ENCODE data around the gene GNAQ.

GNAQ gene

DNA sequence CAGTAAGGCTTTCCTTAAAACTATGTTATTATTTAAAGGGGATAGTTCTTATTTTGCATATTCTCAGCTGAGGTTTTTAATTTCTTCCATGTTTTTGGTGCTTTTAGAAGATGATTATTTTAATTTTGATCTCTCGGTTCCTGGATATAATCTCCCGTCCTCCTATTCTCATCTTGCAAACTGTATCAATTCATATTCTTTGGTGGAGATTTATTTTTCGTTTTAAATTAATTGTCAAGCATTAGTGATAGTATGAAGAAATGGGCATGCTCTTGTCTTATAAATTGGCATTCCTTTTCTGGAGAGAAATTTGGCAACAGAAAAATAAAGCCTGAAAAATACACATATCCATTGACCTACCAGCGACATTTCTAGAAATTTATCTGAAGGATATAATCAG, 15.5 kb upstream of the GNAQ start:
- no peak for DNase-seq
- no peaks in the 10 kb centered on the region for H3K27me3 ChIP-seq
- intact Hi-C loops (cut with DNase I; ENCODE audit: low total_unique reads) = no loop called here
- no peak overlapping the region for H3K4me3 ChIP-seq
- H3K36me3 ChIP-seq = no peaks in the 10 kb centered on the region
- no peaks in the 10 kb centered on the region for H3K9me3 ChIP-seq
- no peak overlapping the region for H3K27ac ChIP-seq
- no peaks in the 10 kb centered on the region for H3K4me1 ChIP-seq
- TF ChIP-seq, protein P1, sequence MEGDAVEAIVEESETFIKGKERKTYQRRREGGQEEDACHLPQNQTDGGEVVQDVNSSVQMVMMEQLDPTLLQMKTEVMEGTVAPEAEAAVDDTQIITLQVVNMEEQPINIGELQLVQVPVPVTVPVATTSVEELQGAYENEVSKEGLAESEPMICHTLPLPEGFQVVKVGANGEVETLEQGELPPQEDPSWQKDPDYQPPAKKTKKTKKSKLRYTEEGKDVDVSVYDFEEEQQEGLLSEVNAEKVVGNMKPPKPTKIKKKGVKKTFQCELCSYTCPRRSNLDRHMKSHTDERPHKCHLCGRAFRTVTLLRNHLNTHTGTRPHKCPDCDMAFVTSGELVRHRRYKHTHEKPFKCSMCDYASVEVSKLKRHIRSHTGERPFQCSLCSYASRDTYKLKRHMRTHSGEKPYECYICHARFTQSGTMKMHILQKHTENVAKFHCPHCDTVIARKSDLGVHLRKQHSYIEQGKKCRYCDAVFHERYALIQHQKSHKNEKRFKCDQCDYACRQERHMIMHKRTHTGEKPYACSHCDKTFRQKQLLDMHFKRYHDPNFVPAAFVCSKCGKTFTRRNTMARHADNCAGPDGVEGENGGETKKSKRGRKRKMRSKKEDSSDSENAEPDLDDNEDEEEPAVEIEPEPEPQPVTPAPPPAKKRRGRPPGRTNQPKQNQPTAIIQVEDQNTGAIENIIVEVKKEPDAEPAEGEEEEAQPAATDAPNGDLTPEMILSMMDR (IDR thresholded peaks at IDR 0.05) = no peak

DNA sequence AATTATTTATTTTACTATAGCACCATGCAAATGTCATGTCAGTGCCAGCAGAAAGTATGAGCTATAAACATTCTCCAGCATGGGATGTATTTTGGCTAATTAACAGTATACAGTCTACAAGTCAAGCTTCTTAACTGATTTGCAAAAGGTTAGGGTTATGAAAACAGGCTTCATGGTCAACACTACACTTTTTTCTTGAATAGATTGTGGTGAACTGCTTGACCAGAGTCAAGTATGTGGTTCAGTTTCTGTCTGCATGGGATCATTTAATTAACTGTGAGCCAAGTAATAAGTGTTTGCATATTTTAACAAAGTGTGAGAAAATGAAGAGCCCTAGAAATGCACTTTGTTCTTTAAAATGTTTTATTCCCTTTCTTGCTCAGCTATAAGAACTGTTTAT, 14.5 kb upstream of the GNAQ start:
- no peaks in the 10 kb centered on the region for H3K4me1 ChIP-seq
- no peak overlapping the region for H3K27ac ChIP-seq
- H3K9me3 ChIP-seq = no peaks in the 10 kb centered on the region
- H3K36me3 ChIP-seq = no peaks in the 10 kb centered on the region
- intact Hi-C loops (cut with DNase I; ENCODE audit: low total_unique reads) = no loop called here
- no peak overlapping the region for H3K4me3 ChIP-seq
- TF ChIP-seq, protein P1 (IDR thresholded peaks at IDR 0.05) = no peak
- no peak for DNase-seq
- no peaks in the 10 kb centered on the region for H3K27me3 ChIP-seq

GRCh38 chr9:78044886-78045285, 13.3 kb upstream of the GNAQ start:
- H3K36me3 ChIP-seq = no peaks in the 10 kb centered on the region
- no peak overlapping the region for H3K4me3 ChIP-seq
- no peaks in the 10 kb centered on the region for H3K9me3 ChIP-seq
- intact Hi-C loops (cut with DNase I; ENCODE audit: low total_unique reads) = no loop called here
- no peaks in the 10 kb centered on the region for H3K27me3 ChIP-seq
- H3K4me1 ChIP-seq = no peaks in the 10 kb centered on the region
- no peak overlapping the region for H3K27ac ChIP-seq
- no peak for DNase-seq
- TF ChIP-seq, protein P1 (IDR thresholded peaks at IDR 0.05) = no peak

DNA sequence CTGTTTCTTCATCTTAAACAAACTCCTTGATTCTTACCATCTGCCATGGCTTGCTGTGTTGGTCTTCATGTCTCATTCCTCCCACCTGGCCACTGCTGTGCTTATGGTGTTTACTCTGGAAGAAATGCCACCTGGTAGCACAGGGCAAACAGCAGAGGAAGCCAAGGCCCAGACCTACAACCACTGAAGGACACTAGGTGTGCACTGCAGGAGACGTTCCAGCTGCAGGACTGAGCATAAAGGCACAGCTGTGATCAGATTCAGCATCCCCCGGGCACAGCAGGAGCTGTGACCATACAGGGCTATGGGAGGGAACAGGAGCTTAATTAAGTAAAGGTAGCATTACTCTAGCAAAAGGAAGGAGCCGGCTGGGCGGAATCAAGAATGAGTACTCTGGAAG, 12.6 kb upstream of the GNAQ start:
- no peak overlapping the region for H3K4me3 ChIP-seq
- no peak overlapping the region for H3K27ac ChIP-seq
- no peaks in the 10 kb centered on the region for H3K9me3 ChIP-seq
- H3K4me1 ChIP-seq = no peaks in the 10 kb centered on the region
- TF ChIP-seq, protein P1 (IDR thresholded peaks at IDR 0.05) = no peak
- DNase-seq = no peak
- H3K36me3 ChIP-seq = no peaks in the 10 kb centered on the region
- intact Hi-C loops (cut with DNase I; ENCODE audit: low total_unique reads) = no loop called here
- H3K27me3 ChIP-seq = no peaks in the 10 kb centered on the region

GRCh38 chr9:78041971-78042370, 10.4 kb upstream of the GNAQ start:
- Histone ChIP-seq H3K4me3 (no peak overlapping the region), H3K4me1 (no peaks in the 10 kb centered on the region), H3K36me3 (no peaks in the 10 kb centered on the region), H3K27ac (no peak overlapping the region), H3K9me3 (no peaks in the 10 kb centered on the region), H3K27me3 (no peaks in the 10 kb centered on the region)
- TF ChIP-seq, protein P1 (IDR thresholded peaks at IDR 0.05) = no peak
- intact Hi-C loops (cut with DNase I; ENCODE audit: low total_unique reads) = no loop called here
- DNase-seq = no peak

- H3K27ac ChIP-seq = no peak overlapping the region
- TF ChIP-seq, protein P1 (IDR thresholded peaks at IDR 0.05) = no peak
- H3K27me3 ChIP-seq = no peaks in the 10 kb centered on the region
- H3K36me3 ChIP-seq = no peaks in the 10 kb centered on the region
- DNase-seq = no peak
- no peaks in the 10 kb centered on the region for H3K4me1 ChIP-seq
- no peak overlapping the region for H3K4me3 ChIP-seq
- H3K9me3 ChIP-seq = no peaks in the 10 kb centered on the region
- intact Hi-C loops (cut with DNase I; ENCODE audit: low total_unique reads) = no loop called here
Measured at GRCh38 chr9:78040726-78041125, 9.1 kb upstream of the GNAQ start.

All from tibial artery (tissue), 4 donors.